ENCODE measurements around the gene SNTG2.

DNA sequence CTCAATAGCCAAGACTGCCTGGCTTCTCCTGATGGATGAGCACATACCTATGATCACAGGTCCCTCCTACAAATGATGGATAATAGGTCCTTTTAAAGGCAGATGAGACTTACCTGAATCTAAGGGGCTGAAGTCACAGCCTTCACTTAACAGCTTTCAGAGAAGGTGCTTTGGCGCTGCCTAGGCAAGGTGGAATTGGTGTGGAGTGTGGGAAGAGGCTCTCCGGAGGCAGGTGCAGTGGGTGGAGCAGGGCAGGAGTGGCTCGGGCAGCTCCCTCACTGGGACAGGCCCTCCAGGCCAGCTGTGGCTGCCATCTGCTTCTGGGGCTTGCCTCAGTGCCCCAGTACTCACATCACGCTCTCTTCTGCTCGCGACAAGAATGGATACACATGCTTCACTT lies 363.6 kb downstream of the SNTG2 start:
- TF ChIP-seq, protein P1, sequence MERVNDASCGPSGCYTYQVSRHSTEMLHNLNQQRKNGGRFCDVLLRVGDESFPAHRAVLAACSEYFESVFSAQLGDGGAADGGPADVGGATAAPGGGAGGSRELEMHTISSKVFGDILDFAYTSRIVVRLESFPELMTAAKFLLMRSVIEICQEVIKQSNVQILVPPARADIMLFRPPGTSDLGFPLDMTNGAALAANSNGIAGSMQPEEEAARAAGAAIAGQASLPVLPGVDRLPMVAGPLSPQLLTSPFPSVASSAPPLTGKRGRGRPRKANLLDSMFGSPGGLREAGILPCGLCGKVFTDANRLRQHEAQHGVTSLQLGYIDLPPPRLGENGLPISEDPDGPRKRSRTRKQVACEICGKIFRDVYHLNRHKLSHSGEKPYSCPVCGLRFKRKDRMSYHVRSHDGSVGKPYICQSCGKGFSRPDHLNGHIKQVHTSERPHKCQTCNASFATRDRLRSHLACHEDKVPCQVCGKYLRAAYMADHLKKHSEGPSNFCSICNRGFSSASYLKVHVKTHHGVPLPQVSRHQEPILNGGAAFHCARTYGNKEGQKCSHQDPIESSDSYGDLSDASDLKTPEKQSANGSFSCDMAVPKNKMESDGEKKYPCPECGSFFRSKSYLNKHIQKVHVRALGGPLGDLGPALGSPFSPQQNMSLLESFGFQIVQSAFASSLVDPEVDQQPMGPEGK (CRISPR knock-in tag; IDR thresholded peaks at IDR 0.05; ENCODE audit: borderline replicate concordance) = no peak
- no peak for TF ChIP-seq GLIS3 (CRISPR knock-in tag; IDR thresholded peaks at IDR 0.05)
- no peak for TF ChIP-seq ZFP30 (CRISPR knock-in tag; IDR thresholded peaks at IDR 0.05)
- no peak for TF ChIP-seq TCF4 (CRISPR knock-in tag; IDR thresholded peaks at IDR 0.05; ENCODE audit: borderline replicate concordance)
- no peak for TF ChIP-seq ZNF8 (CRISPR knock-in tag; IDR thresholded peaks at IDR 0.05)
- TF ChIP-seq POU6F1 (CRISPR knock-in tag; IDR thresholded peaks at IDR 0.05; ENCODE audit: borderline replicate concordance, low read depth) = no peak
